ENCODE measurements around the gene MCTP2. TPM values are rescaled to one million over a fixed set of nuclear protein-coding genes. Genes with fewer than 3 reads are reported as not detected.

Gene MCTP2
- total and polyA plus RNA-seq, 2 of the 8 experiments (the other 6 are each of a cell fraction or from before 2014, with no cell fraction given): 3.4 to 4.5 TPM

DNA sequence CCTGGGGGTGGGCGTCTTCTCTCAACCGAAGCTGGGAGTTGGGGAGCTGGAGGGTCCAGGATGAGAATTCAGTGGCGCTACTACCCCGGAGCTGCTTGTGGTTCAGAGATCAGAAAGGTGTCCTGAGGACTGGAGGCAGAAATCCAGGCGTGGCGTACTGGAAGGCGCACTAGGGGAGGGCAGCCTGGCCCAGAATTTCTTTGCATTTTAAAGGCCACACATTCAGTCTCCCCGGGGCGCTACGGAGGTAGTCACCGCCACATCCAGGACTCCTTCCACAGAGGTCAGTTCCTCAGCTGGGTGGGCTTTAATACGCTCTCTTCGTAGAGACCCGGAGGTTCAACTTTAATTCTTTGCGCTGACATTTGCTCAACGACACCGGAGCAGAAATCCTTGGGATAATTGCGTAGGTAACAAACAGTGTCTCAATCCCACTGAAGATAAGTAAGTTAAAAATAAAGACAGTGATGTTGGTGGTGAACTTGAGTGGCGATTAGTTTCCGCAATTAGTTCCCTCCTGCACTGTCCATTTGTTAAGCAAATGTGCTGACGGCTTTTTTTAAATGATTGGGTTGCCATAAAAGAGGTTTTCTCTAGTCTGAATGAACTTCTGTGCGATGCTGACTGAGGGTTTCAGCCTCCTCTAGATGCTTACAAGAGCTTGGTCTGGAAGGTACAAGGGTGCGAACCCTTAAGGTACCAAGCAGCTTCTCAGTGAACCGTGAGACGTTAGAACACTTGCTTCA, 535 bp downstream of the MCTP2 start (continued):
- TF ChIP-seq, protein P1, sequence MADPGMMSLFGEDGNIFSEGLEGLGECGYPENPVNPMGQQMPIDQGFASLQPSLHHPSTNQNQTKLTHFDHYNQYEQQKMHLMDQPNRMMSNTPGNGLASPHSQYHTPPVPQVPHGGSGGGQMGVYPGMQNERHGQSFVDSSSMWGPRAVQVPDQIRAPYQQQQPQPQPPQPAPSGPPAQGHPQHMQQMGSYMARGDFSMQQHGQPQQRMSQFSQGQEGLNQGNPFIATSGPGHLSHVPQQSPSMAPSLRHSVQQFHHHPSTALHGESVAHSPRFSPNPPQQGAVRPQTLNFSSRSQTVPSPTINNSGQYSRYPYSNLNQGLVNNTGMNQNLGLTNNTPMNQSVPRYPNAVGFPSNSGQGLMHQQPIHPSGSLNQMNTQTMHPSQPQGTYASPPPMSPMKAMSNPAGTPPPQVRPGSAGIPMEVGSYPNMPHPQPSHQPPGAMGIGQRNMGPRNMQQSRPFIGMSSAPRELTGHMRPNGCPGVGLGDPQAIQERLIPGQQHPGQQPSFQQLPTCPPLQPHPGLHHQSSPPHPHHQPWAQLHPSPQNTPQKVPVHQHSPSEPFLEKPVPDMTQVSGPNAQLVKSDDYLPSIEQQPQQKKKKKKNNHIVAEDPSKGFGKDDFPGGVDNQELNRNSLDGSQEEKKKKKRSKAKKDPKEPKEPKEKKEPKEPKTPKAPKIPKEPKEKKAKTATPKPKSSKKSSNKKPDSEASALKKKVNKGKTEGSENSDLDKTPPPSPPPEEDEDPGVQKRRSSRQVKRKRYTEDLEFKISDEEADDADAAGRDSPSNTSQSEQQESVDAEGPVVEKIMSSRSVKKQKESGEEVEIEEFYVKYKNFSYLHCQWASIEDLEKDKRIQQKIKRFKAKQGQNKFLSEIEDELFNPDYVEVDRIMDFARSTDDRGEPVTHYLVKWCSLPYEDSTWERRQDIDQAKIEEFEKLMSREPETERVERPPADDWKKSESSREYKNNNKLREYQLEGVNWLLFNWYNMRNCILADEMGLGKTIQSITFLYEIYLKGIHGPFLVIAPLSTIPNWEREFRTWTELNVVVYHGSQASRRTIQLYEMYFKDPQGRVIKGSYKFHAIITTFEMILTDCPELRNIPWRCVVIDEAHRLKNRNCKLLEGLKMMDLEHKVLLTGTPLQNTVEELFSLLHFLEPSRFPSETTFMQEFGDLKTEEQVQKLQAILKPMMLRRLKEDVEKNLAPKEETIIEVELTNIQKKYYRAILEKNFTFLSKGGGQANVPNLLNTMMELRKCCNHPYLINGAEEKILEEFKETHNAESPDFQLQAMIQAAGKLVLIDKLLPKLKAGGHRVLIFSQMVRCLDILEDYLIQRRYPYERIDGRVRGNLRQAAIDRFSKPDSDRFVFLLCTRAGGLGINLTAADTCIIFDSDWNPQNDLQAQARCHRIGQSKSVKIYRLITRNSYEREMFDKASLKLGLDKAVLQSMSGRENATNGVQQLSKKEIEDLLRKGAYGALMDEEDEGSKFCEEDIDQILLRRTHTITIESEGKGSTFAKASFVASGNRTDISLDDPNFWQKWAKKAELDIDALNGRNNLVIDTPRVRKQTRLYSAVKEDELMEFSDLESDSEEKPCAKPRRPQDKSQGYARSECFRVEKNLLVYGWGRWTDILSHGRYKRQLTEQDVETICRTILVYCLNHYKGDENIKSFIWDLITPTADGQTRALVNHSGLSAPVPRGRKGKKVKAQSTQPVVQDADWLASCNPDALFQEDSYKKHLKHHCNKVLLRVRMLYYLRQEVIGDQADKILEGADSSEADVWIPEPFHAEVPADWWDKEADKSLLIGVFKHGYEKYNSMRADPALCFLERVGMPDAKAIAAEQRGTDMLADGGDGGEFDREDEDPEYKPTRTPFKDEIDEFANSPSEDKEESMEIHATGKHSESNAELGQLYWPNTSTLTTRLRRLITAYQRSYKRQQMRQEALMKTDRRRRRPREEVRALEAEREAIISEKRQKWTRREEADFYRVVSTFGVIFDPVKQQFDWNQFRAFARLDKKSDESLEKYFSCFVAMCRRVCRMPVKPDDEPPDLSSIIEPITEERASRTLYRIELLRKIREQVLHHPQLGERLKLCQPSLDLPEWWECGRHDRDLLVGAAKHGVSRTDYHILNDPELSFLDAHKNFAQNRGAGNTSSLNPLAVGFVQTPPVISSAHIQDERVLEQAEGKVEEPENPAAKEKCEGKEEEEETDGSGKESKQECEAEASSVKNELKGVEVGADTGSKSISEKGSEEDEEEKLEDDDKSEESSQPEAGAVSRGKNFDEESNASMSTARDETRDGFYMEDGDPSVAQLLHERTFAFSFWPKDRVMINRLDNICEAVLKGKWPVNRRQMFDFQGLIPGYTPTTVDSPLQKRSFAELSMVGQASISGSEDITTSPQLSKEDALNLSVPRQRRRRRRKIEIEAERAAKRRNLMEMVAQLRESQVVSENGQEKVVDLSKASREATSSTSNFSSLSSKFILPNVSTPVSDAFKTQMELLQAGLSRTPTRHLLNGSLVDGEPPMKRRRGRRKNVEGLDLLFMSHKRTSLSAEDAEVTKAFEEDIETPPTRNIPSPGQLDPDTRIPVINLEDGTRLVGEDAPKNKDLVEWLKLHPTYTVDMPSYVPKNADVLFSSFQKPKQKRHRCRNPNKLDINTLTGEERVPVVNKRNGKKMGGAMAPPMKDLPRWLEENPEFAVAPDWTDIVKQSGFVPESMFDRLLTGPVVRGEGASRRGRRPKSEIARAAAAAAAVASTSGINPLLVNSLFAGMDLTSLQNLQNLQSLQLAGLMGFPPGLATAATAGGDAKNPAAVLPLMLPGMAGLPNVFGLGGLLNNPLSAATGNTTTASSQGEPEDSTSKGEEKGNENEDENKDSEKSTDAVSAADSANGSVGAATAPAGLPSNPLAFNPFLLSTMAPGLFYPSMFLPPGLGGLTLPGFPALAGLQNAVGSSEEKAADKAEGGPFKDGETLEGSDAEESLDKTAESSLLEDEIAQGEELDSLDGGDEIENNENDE (IDR thresholded peaks at IDR 0.05; ENCODE audit: insufficient replicate concordance, low read length): no peak
- TF ChIP-seq POLR2AphosphoS5 (IDR thresholded peaks at IDR 0.05; ENCODE audit: low read depth, low read length) (no peak), GTF2F1 (IDR thresholded peaks at IDR 0.05; ENCODE audit: borderline replicate concordance, low read depth, low read length) (no peak), ASH2L (IDR thresholded peaks at IDR 0.05; ENCODE audit: low read length) (peak; percentile 52), TCF12 (IDR thresholded peaks at IDR 0.05; ENCODE audit: low read depth, low read length) (no peak), MAFK (IDR thresholded peaks at IDR 0.05; ENCODE audit: low read depth, low read length) (no peak), NRF1 (IDR thresholded peaks at IDR 0.05; ENCODE audit: low read depth, low read length) (no peak), EGR1 (IDR thresholded peaks at IDR 0.05; ENCODE audit: borderline replicate concordance, low read depth, low read length) (no peak), POU5F1 (IDR thresholded peaks at IDR 0.05; ENCODE audit: low read depth, low read length) (no peak)
